Hepatocyte (in vitro differentiated cells): ENCODE results near the gene MLKL. TPM values are rescaled to one million over a fixed set of nuclear protein-coding genes. Genes with fewer than 3 reads are reported as not detected.
A peak's percentile ranks its signal among the peaks of the same experiment; 100 is the strongest.

Source experiments
- DNase-seq: peaks from one replicate; pipeline ENCODE4 v3.0.0-alpha.2; 2016; ENCODE audit warnings: low spot score
- H2AFZ ChIP-seq: fragments of 200-600 bp; sonication (generic); 2 replicates; pipeline ENCODE4 v1.6.0; 2016; ENCODE audit warnings: antibody characterized with exemption, mild to moderate bottlenecking
- H3K27ac ChIP-seq: fragments of 200-600 bp; sonication (generic); 2 replicates; pipeline ENCODE4 v1.5.1; 2016; ENCODE audit warnings: mild to moderate bottlenecking
- H3K27me3 ChIP-seq: fragments of 200-600 bp; sonication (generic); 2 replicates; pipeline ENCODE4 v1.6.1; 2016
- H3K36me3 ChIP-seq: fragments of 200-600 bp; sonication (generic); replicated peaks from 2 replicates; pipeline ENCODE4 v1.5.1; 2016; ENCODE audit warnings: low read depth; ENCODE audit not compliant: insufficient read depth
- H3K4me1 ChIP-seq: fragments of 200-600 bp; sonication (generic); 2 replicates; pipeline ENCODE4 v1.5.1; 2016; ENCODE audit warnings: mild to moderate bottlenecking, moderate library complexity; ENCODE audit not compliant: insufficient read depth
- H3K4me2 ChIP-seq: fragments of 200-600 bp; sonication (generic); 2 replicates; pipeline ENCODE4 v1.6.0; 2016
- H3K4me3 ChIP-seq: fragments of 200-600 bp; sonication (generic); 2 replicates; pipeline ENCODE4 v1.5.1; 2016; ENCODE audit warnings: mild to moderate bottlenecking
- H3K79me2 ChIP-seq: fragments of 200-600 bp; sonication (generic); 2 replicates; pipeline ENCODE4 v1.6.0; 2017; ENCODE audit warnings: mild to moderate bottlenecking
- H3K9me2 ChIP-seq: fragments of 200-600 bp; sonication (generic); replicated peaks from 2 replicates; pipeline ENCODE4 v1.6.0; 2017; ENCODE audit warnings: mild to moderate bottlenecking; ENCODE audit not compliant: insufficient read depth
- H3K9me3 ChIP-seq: fragments of 200-600 bp; sonication (generic); 2 replicates; pipeline ENCODE4 v1.5.1; 2016; ENCODE audit warnings: low read depth, mild to moderate bottlenecking
- H4K20me1 ChIP-seq: fragments of 200-600 bp; sonication (generic); 2 replicates; pipeline ENCODE4 v1.6.0; 2016; ENCODE audit warnings: mild to moderate bottlenecking; ENCODE audit not compliant: insufficient read depth, poor library complexity, severe bottlenecking
- EZH2 ChIP-seq: fragments of 200-600 bp; sonication (generic); IDR thresholded peaks from 2 replicates; pipeline ENCODE4 v1.6.1; 2016; ENCODE audit warnings: antibody characterized with exemption, mild to moderate bottlenecking, borderline replicate concordance
- EZH2phosphoT487 ChIP-seq: fragments of 200-600 bp; sonication (generic); IDR thresholded peaks from one replicate; pipeline ENCODE4 v1.6.1; 2018; ENCODE audit warnings: antibody characterized with exemption, mild to moderate bottlenecking, low read depth, moderate library complexity; ENCODE audit not compliant: unreplicated experiment, severe bottlenecking
- WGBS: methylation state at CpG from one replicate; pipeline ENCODE4 v1.1.6; 2016; ENCODE audit warnings: low lambda C conversion rate; ENCODE audit errors: missing lambda C conversion rate; 5-methylcytosine and 5-hydroxymethylcytosine counted together
- polyA plus RNA-seq: library from polyadenylated mRNA; unstranded; fragments of >200 nt; fragmentation: Nextera tagmentation; extraction: Ambion mirVana; gene quantifications from 2 replicates; pipeline ENCODE4 v1.2.1, GENCODE V29; 2016
- total RNA-seq: library from RNA; depleted of rRNA; stranded (reverse); fragments of >200 nt; gene quantifications from 2 replicates; pipeline ENCODE4 v1.2.3, GENCODE V29; 2014
- TF ChIP-seq, protein P1 (sequence below): fragments of 200-600 bp; sonication (generic); IDR thresholded peaks from 2 replicates; pipeline ENCODE4 v1.5.1; 2016; ENCODE audit warnings: antibody characterized with exemption, mild to moderate bottlenecking; ENCODE audit not compliant: poor library complexity

MLKL gene
- total and polyA plus RNA-seq, 2 experiments from 2014 or later: 2.8 to 3.3 TPM

DNA sequence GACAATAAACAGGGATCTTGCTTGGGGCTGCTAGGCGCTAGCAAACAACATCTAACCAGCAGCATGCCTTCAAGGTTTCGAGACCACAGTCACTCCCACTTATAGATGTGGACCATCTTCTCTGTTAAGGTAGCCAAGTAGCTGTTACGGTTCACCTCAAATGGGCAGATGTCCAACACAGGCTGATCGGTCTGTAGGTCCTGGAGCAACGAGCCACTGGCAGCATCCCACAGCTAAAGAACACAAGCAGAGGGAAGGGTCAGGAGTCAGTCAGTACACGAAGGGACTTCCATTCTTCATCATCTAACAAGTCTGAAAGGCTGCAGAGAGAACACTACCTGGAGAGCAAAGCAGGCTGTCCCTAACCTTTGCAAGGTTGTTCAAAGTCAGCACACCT is 76.8 kb downstream of the MLKL start:
- no peaks in the 10 kb centered on the region for H3K27me3 ChIP-seq
- H3K4me1 ChIP-seq: no peaks in the 10 kb centered on the region
- TF ChIP-seq EZH2 (no peak), EZH2phosphoT487 (no peak)
- TF ChIP-seq, protein P1, sequence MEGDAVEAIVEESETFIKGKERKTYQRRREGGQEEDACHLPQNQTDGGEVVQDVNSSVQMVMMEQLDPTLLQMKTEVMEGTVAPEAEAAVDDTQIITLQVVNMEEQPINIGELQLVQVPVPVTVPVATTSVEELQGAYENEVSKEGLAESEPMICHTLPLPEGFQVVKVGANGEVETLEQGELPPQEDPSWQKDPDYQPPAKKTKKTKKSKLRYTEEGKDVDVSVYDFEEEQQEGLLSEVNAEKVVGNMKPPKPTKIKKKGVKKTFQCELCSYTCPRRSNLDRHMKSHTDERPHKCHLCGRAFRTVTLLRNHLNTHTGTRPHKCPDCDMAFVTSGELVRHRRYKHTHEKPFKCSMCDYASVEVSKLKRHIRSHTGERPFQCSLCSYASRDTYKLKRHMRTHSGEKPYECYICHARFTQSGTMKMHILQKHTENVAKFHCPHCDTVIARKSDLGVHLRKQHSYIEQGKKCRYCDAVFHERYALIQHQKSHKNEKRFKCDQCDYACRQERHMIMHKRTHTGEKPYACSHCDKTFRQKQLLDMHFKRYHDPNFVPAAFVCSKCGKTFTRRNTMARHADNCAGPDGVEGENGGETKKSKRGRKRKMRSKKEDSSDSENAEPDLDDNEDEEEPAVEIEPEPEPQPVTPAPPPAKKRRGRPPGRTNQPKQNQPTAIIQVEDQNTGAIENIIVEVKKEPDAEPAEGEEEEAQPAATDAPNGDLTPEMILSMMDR: no peak
- no peak for DNase-seq
- no peak overlapping the region for H3K4me3 ChIP-seq
- no peak overlapping the region for H2AFZ ChIP-seq
- H3K79me2 ChIP-seq: peaks cover 4% of the 10 kb centered on the region
- no peaks in the 10 kb centered on the region for H3K9me3 ChIP-seq
- H3K36me3 ChIP-seq: no peaks in the 10 kb centered on the region
- no peaks in the 10 kb centered on the region for H3K9me2 ChIP-seq
- 95% methylated on average over 6 of the region's 6 CpGs for WGBS
- no peaks in the 10 kb centered on the region for H4K20me1 ChIP-seq
- H3K27ac ChIP-seq: no peak overlapping the region
- no peak overlapping the region for H3K4me2 ChIP-seq

DNA sequence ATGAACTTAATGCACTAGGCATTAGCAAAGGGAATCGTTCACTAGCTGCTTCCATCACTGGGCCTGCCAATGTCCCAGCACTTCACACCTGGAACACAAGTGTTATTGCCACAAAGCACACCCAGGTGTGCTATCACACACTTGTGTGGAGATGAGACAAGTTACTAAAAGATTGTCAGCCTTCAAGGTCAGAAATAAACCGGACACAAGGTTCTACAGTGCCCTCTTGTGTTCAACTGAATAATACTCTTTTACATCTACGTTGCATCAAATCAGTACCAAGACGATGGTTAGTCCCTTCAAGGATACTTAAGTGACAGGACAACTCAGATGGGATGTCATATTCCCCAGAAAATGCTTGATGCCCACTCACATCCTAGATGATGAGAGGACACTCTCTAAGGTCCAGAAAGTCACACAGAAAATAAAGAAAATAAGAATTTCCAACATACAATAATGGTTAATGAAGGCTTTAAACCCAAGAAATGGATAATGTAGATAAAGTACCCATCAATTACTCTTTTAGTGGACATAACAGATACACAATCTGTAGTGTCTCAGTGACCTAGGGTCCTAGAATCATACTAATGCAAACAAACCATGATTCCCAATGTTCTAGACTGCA is 77.3 kb downstream of the MLKL start:
- H3K27ac ChIP-seq: no peak overlapping the region
- DNase-seq: peak; percentile 73
- 38% methylated on average over 4 of the region's 4 CpGs for WGBS
- H3K4me3 ChIP-seq: no peak overlapping the region
- H3K9me3 ChIP-seq: no peaks in the 10 kb centered on the region
- no peaks in the 10 kb centered on the region for H3K9me2 ChIP-seq
- no peaks in the 10 kb centered on the region for H3K27me3 ChIP-seq
- TF ChIP-seq EZH2phosphoT487 (no peak), EZH2 (no peak)
- TF ChIP-seq, protein P1: peak; percentile 76
- no peak overlapping the region for H3K4me2 ChIP-seq
- peaks cover 4% of the 10 kb centered on the region for H3K79me2 ChIP-seq
- no peaks in the 10 kb centered on the region for H3K4me1 ChIP-seq
- H2AFZ ChIP-seq: no peak overlapping the region
- no peaks in the 10 kb centered on the region for H3K36me3 ChIP-seq
- no peaks in the 10 kb centered on the region for H4K20me1 ChIP-seq

DNA sequence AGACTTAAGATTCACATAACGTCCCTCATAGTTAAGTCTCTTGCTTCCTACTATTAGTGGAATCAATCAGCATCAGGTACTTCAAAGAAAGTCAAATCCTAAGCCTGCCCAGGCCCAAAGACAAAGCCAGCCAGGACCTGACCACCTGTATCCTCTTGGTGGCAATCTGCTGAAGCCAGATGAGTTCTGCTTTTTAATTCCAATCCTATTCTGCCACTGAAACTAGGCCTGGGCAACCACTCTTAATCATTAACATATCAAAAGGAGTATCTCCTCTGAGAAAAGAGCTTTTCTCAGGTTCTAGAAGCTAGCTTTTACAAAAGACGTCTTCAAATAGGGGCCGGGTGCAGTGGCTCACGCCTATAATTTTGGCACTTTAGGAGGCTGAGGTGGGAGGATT is 78.7 kb downstream of the MLKL start:
- H3K9me3 ChIP-seq: no peaks in the 10 kb centered on the region
- no peaks in the 10 kb centered on the region for H3K9me2 ChIP-seq
- TF ChIP-seq EZH2 (no peak), EZH2phosphoT487 (no peak)
- TF ChIP-seq, protein P1: no peak
- 94% methylated on average over 4 of the region's 4 CpGs for WGBS
- H3K36me3 ChIP-seq: no peaks in the 10 kb centered on the region
- no peak overlapping the region for H2AFZ ChIP-seq
- no peaks in the 10 kb centered on the region for H3K27me3 ChIP-seq
- no peaks in the 10 kb centered on the region for H3K4me1 ChIP-seq
- no peak overlapping the region for H3K4me3 ChIP-seq
- H3K27ac ChIP-seq: no peak overlapping the region
- peaks cover 4% of the 10 kb centered on the region for H3K79me2 ChIP-seq
- no peaks in the 10 kb centered on the region for H4K20me1 ChIP-seq
- no peak for DNase-seq
- H3K4me2 ChIP-seq: no peak overlapping the region

Other genes with a start within 250 kb of the MLKL start
- gene GLG1, start 93.7 kb downstream of the MLKL start, total RNA-seq: 131 and 142 TPM in 2 replicates
- gene GLG1, start 93.7 kb downstream of the MLKL start, polyA plus RNA-seq: 146 and 148 TPM in 2 replicates
- 10.0 and 12.9 TPM in 2 replicates for gene RFWD3, start 34.0 kb downstream of the MLKL start, total RNA-seq
- gene RFWD3, start 34.0 kb downstream of the MLKL start, polyA plus RNA-seq: 7.3 and 12.8 TPM in 2 replicates
- 1.6 and 2.1 TPM in 2 replicates for gene FA2H, start 74.0 kb upstream of the MLKL start, total RNA-seq
- gene FA2H, start 74.0 kb upstream of the MLKL start, polyA plus RNA-seq: 5.9 and 7.8 TPM in 2 replicates